HUES48 (cell line): ENCODE data around the gene CYSLTR2.

ENCODE experiments used
- H3K27ac ChIP-seq: one replicate; pipeline ENCODE4 v1.7.0; 2013; ENCODE audit warnings: low read depth, low read length, inconsistent platforms
- H3K27me3 ChIP-seq: 2 replicates; pipeline ENCODE4 v1.6.1; 2013; ENCODE audit warnings: mild to moderate bottlenecking, low read length; ENCODE audit not compliant: control insufficient read depth, insufficient read depth
- H3K36me3 ChIP-seq: 2 replicates; pipeline ENCODE4 v1.6.1; 2013; ENCODE audit warnings: low read length; ENCODE audit not compliant: control insufficient read depth, insufficient read depth
- H3K4me1 ChIP-seq: 2 replicates; pipeline ENCODE4 v1.6.1; 2013; ENCODE audit warnings: mild to moderate bottlenecking, low read length; ENCODE audit not compliant: control insufficient read depth, insufficient read depth
- H3K4me3 ChIP-seq: 2 replicates; pipeline ENCODE4 v1.5.1; 2013; ENCODE audit warnings: mild to moderate bottlenecking, low read depth, low read length
- H3K9ac ChIP-seq: 2 replicates; pipeline ENCODE4 v1.6.1; 2013; ENCODE audit warnings: mild to moderate bottlenecking, low read depth, low read length, moderate library complexity
- H3K9me3 ChIP-seq: 2 replicates; pipeline ENCODE4 v1.6.1; 2013; ENCODE audit warnings: low read length; ENCODE audit not compliant: control insufficient read depth, insufficient read depth

The CYSLTR2 gene

GRCh38 chr13:48725271-48725670 is 71.5 kb downstream of the CYSLTR2 start:
- Histone ChIP-seq H3K9me3 (peaks cover 8% of the 10 kb centered on the region; the same call in 1 of the 2 replicates), H3K4me3 (no peak overlapping the region), H3K4me1 (no peaks in the 10 kb centered on the region), H3K27me3 (no peaks in the 10 kb centered on the region), H3K27ac (no peak overlapping the region), H3K9ac (no peak overlapping the region), H3K36me3 (no peaks in the 10 kb centered on the region)

- H3K9ac ChIP-seq: no peak overlapping the region
- peaks cover 9% of the 10 kb centered on the region; the same call in 1 of the 2 replicates for H3K4me1 ChIP-seq
- H3K36me3 ChIP-seq: no peaks in the 10 kb centered on the region
- H3K27ac ChIP-seq: no peak overlapping the region
- H3K27me3 ChIP-seq: peaks cover 5% of the 10 kb centered on the region; the same call in 1 of the 2 replicates
- H3K9me3 ChIP-seq: peaks cover 2% of the 10 kb centered on the region; the same call in 1 of the 2 replicates
- H3K4me3 ChIP-seq: no peak overlapping the region
Observed at GRCh38 chr13:48726711-48727110, 73.0 kb downstream of the CYSLTR2 start.

DNA sequence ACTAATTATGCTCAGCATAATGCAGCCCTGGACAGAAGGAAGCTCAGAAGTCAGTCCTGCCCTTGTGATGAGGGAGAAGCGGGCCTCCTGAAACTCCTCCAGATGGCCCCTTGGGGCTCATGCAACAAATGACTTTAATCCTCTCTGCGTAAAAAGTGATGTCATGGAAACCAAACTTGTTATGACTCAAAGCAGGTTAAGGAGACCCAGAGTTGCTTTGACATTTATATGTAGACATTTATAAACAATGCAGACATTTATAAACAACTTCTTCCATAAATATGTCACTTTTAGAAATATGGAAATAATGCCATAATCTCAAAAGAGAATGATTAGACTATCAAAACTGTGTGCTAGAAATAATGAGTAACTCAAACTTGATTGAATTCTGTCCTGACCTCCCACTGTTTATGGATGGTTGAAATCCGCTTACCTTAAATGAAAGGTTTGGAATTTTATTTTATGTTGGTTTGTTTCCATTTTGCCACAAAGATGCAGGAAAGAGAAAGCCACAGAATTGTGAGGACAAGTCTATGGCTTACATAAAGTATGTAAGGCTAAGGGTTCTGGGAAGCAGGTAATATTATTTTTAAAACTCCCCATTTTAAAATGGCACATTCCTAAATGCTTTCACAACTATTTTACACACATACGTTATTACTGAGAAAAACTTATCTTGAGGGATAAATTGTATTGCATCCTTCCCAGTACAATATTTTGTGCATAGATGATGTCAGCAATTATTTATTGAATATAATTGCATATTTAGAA is 73.7 kb downstream of the CYSLTR2 start:
- Histone ChIP-seq H3K27me3 (peaks cover 7% of the 10 kb centered on the region; the same call in 1 of the 2 replicates), H3K9ac (no peak overlapping the region), H3K27ac (no peak overlapping the region), H3K4me1 (peaks cover 10% of the 10 kb centered on the region; the same call in 1 of the 2 replicates), H3K4me3 (no peak overlapping the region), H3K36me3 (no peaks in the 10 kb centered on the region), H3K9me3 (no peaks in the 10 kb centered on the region; the same call in 1 of the 2 replicates)

DNA sequence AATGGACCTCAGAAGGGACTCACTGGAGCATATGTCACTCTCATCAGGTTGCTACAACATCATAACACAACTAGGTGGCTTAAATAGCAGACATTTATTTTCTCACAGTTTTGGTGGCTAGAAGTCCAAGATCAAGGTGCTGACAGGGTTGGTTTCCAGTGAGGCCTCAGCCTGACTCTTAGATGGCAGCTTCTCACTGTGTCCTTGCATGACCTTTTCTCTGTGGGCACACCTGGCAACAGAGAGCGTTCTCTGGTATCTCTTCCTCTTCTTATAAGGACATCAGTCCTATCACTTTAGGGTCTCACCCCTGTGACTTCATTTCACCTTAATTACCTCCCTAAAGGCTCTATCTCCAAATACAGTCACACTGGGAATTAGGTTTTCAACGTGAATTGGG is 74.5 kb downstream of the CYSLTR2 start:
- peaks cover 10% of the 10 kb centered on the region; the same call in 1 of the 2 replicates for H3K4me1 ChIP-seq
- H3K9me3 ChIP-seq: no peaks in the 10 kb centered on the region; the same call in 1 of the 2 replicates
- no peaks in the 10 kb centered on the region for H3K36me3 ChIP-seq
- no peak overlapping the region for H3K9ac ChIP-seq
- no peak overlapping the region for H3K4me3 ChIP-seq
- H3K27ac ChIP-seq: no peak overlapping the region
- H3K27me3 ChIP-seq: peaks cover 7% of the 10 kb centered on the region; the same call in 1 of the 2 replicates

DNA sequence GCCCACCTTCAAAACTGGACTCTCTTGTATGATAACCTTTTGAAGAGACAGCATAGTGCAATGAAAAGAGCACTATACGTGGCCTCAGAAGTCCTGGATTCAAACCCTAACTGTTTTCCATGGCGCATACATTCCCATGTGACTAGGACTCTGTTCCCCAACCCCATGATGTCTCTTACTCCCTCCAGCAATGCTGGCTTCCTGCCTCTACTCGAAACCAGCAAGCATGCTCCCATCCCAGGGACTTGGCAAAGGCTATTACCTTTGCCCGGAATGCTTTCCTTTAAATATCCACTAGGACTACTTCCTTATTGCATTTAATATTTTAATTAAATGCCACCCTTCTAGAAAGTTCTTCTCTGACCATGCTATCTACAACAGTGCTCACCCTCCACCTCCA is 75.1 kb downstream of the CYSLTR2 start:
- Histone ChIP-seq H3K9ac (no peak overlapping the region), H3K27me3 (peaks cover 7% of the 10 kb centered on the region; the same call in 1 of the 2 replicates), H3K4me1 (peaks cover 10% of the 10 kb centered on the region; the same call in 1 of the 2 replicates), H3K27ac (no peak overlapping the region), H3K9me3 (no peaks in the 10 kb centered on the region; the same call in 1 of the 2 replicates), H3K4me3 (no peak overlapping the region), H3K36me3 (no peaks in the 10 kb centered on the region)

GRCh38 chr13:48729856-48730255 is 76.1 kb downstream of the CYSLTR2 start:
- no peaks in the 10 kb centered on the region for H3K36me3 ChIP-seq
- peaks cover 7% of the 10 kb centered on the region; the same call in 1 of the 2 replicates for H3K27me3 ChIP-seq
- peaks cover 10% of the 10 kb centered on the region; the same call in 1 of the 2 replicates for H3K4me1 ChIP-seq
- no peak overlapping the region for H3K9ac ChIP-seq
- H3K27ac ChIP-seq: no peak overlapping the region
- H3K9me3 ChIP-seq: no peaks in the 10 kb centered on the region
- H3K4me3 ChIP-seq: no peak overlapping the region

GRCh38 chr13:48731001-48731658 is 77.4 kb downstream of the CYSLTR2 start:
- Histone ChIP-seq H3K36me3 (no peaks in the 10 kb centered on the region), H3K9me3 (no peaks in the 10 kb centered on the region), H3K27ac (no peak overlapping the region), H3K4me3 (no peak overlapping the region), H3K27me3 (peaks cover 7% of the 10 kb centered on the region; the same call in 1 of the 2 replicates), H3K4me1 (peaks cover 16% of the 10 kb centered on the region; the same call in 1 of the 2 replicates), H3K9ac (no peak overlapping the region)

DNA sequence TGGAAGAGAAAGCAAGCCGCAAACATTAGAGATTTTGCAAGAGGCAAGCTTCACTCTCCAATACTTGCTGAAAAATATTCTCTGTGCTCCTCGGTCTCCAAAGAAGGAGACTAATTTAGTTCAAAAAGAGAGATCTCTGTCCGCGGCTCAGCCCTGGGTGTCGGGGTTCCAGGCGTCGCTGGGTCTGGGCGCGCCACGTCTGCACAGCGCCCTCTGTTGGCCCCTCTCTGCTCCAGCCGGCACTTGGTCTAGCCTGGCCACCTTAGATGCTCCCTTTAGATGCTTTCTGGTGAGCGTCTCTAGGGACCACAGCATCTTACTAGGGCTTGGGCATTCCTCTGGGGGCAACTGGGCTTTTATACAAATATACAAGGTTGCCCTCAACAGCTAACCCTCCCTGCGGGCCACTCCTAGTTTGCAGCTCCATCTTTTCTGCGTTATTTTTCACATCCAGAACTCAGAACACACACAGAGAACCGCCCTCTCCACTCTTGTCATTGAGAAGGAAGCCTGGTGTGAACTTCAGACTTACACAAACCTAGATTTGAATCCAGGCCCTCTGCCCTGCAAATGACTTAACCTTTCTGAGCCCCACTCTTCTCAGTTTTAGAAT is 78.3 kb downstream of the CYSLTR2 start:
- Histone ChIP-seq H3K27me3 (peaks cover 7% of the 10 kb centered on the region; the same call in 1 of the 2 replicates), H3K36me3 (no peaks in the 10 kb centered on the region), H3K9ac (no peak overlapping the region), H3K4me1 (peaks cover 16% of the 10 kb centered on the region; the same call in 1 of the 2 replicates), H3K9me3 (no peaks in the 10 kb centered on the region), H3K4me3 (no peak overlapping the region), H3K27ac (no peak overlapping the region)

- H3K36me3 ChIP-seq: no peaks in the 10 kb centered on the region
- H3K27ac ChIP-seq: no peak overlapping the region
- peaks cover 7% of the 10 kb centered on the region; the same call in 1 of the 2 replicates for H3K27me3 ChIP-seq
- peaks cover 18% of the 10 kb centered on the region; the same call in 1 of the 2 replicates for H3K4me1 ChIP-seq
- no peak overlapping the region for H3K4me3 ChIP-seq
- no peak overlapping the region for H3K9ac ChIP-seq
- H3K9me3 ChIP-seq: no peaks in the 10 kb centered on the region
Observed at GRCh38 chr13:48733739-48734335, 80.1 kb downstream of the CYSLTR2 start.

DNA sequence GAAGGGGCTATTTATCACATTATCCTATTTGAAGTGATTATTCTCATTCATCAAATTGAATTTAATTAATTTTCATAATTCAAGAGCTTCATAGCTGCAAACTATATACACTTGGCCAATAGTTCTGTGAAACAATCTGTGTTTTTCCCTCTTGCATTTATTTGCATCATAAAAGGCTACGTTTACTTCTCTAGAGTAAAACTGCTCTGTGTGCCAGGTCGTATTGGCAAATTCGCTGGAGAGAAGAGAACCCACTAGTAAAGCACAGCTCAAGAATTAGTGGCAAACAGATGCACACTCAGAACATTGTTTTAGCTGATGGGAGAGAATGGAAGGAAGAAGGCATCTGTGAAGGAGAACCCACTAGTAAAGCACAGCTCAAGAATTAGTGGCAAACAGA is 81.8 kb downstream of the CYSLTR2 start:
- Histone ChIP-seq H3K36me3 (no peaks in the 10 kb centered on the region), H3K4me1 (peaks cover 18% of the 10 kb centered on the region; the same call in 1 of the 2 replicates), H3K27me3 (peaks cover 7% of the 10 kb centered on the region; the same call in 1 of the 2 replicates), H3K27ac (no peak overlapping the region), H3K9ac (no peak overlapping the region), H3K9me3 (no peaks in the 10 kb centered on the region), H3K4me3 (no peak overlapping the region)
